GM06990 (cell line): ENCODE measurements around the gene GCK.

Source experiments
- DNase-seq: peaks from one replicate; pipeline ENCODE4 v3.0.0-alpha.2; 2011; ENCODE audit not compliant: insufficient read length; ENCODE audit errors: extremely low read depth
- H3K27me3 ChIP-seq: replicated peaks from 2 replicates; pipeline ENCODE4 v1.6.0; 2011; ENCODE audit warnings: low read length; ENCODE audit not compliant: control insufficient read depth, insufficient read depth
- H3K36me3 ChIP-seq: 2 replicates; pipeline ENCODE4 v1.5.1; 2011; ENCODE audit warnings: low read length; ENCODE audit not compliant: control insufficient read depth, insufficient read depth
- H3K4me3 ChIP-seq: replicated peaks from 2 replicates; pipeline ENCODE4 v1.5.1; 2011; ENCODE audit warnings: low read depth, mild to moderate bottlenecking, control low read depth, low read length
- TF ChIP-seq, protein P1 (sequence below): IDR thresholded peaks from 2 replicates; pipeline ENCODE4 v1.5.1; 2011; ENCODE audit warnings: low read length, control low read depth, mild to moderate bottlenecking, inconsistent platforms; ENCODE audit not compliant: insufficient read depth, poor library complexity, severe bottlenecking

The GCK gene

DNA sequence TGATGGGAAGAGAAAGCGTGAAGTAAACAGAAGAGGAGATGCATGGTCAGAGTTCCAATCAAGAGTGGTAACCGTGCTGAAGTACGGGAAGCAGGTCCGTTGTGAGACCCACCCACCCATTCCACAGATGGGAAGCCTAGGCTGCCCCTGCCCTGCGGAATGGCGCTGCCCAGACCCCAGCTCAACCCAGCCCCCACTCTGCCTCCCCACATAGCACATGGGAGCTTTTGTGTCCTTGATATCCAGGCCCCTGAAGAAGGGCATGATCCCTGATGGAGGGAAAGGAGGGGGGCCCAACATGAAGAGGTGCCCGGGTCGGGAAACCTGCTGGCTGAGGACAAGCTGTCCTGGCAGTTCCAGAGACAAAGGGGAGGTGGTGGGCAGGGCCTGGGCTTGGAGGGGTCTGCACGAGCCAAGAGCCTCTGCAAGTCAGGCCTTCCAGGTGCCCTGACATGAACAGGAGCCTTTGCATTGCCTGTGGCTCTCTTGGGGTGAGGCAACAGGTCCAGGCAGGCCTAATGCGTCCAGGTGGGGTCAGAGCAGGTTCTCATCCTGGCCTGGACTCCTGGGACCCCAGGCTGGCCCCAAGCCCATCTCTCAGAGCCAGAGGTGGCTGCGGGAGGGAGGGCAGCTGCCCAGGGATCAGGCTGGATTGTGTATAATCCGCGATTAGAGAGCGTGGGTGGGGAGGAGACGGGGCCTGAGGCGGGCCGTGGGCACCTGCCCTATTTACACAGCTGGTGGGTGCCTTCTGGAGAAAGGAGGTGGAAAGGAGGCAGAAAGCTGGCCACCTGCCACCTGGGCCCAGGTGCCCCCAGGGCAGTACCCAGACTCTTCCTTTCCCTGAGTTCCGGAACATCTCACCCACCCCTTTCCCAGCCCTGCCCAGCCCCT, 35.1 kb upstream of the GCK start:
- TF ChIP-seq, protein P1, sequence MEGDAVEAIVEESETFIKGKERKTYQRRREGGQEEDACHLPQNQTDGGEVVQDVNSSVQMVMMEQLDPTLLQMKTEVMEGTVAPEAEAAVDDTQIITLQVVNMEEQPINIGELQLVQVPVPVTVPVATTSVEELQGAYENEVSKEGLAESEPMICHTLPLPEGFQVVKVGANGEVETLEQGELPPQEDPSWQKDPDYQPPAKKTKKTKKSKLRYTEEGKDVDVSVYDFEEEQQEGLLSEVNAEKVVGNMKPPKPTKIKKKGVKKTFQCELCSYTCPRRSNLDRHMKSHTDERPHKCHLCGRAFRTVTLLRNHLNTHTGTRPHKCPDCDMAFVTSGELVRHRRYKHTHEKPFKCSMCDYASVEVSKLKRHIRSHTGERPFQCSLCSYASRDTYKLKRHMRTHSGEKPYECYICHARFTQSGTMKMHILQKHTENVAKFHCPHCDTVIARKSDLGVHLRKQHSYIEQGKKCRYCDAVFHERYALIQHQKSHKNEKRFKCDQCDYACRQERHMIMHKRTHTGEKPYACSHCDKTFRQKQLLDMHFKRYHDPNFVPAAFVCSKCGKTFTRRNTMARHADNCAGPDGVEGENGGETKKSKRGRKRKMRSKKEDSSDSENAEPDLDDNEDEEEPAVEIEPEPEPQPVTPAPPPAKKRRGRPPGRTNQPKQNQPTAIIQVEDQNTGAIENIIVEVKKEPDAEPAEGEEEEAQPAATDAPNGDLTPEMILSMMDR: no peak
- H3K4me3 ChIP-seq: no peak overlapping the region
- H3K36me3 ChIP-seq: no peaks in the 10 kb centered on the region
- DNase-seq: no peak
- no peaks in the 10 kb centered on the region; the same call in 1 of the 2 replicates for H3K27me3 ChIP-seq

DNA sequence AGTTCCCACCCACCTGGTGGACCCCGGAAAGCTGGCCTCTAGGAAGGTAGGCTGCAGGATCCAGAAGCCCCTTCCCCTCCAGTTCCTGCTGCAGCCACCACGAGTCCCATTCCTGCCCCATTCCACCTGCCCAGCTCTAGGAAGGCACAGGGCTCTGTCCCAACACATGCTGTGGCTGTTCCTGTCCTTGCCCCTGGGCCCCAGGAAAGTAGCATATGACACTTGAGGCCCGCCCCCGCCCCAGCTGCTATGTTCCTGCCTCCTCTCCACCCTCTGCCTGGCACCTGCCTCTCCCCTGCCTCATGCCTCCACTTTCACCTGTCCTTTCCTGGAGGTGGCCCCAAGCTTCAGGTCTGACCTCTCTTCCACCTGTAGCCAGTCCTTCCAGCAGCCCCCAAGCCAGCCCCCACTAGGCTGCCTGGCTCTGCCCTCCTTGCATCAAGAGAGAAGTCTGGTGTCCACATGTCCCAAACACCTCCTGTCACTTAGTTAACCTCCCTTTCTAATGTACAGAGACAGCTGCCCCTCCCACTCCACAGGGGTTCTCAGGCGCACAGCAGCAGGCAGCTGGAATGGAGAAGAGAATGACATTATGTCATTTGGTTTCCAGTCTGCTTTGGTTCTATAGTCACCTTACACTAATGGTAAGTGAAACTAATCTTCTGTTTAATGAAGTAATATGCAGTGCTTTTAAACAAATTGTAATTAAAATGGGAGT, 34.3 kb upstream of the GCK start:
- TF ChIP-seq, protein P1: no peak
- Histone ChIP-seq H3K36me3 (no peaks in the 10 kb centered on the region), H3K4me3 (no peak overlapping the region), H3K27me3 (no peaks in the 10 kb centered on the region; the same call in 1 of the 2 replicates)
- DNase-seq: no peak

DNA sequence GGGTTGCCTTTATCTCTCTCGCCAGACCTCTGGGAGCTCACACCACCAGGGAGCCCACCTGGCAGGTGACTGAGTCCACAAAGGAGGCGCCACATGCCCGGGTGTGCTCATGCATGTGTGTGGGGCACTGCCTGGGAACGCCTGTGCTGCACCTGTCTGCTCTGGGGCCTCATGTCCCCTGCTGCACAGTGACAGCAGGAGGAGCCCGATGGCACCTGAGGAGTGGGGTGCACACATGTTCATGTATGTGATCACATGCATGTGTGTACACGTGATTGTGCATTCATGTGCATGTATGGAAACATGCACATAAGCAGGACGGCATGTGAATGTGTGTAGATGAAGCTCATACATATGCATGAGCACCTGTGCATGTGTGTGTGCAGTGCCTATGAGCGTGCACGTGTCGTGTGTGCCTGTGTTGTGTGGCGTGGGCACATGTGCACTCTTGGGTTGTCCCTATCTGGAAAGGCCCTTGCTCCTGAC, 33.6 kb upstream of the GCK start:
- Histone ChIP-seq H3K27me3 (no peaks in the 10 kb centered on the region; the same call in 1 of the 2 replicates), H3K36me3 (no peaks in the 10 kb centered on the region), H3K4me3 (no peak overlapping the region)
- TF ChIP-seq, protein P1: no peak
- no peak for DNase-seq

DNA sequence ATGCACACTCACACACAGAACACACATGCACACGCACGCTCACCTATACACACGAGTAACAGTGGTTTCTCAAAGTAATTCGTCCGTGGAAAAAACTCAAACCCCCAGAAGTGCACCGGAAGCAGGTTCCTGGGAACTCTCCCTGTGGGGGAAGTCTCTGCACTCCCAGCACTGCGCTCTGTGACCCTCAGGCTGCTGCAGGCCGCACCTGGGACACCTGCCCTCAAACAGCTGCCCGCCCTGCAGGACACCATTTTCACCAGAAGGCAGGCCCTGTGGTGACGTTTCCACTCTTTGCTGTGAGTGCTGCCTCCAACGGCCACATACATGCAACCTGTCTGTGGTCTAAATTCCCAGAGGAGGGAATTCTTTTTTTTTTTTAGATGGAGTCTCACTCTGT, 32.8 kb upstream of the GCK start:
- no peak for DNase-seq
- no peak overlapping the region for H3K4me3 ChIP-seq
- TF ChIP-seq, protein P1: no peak

DNA sequence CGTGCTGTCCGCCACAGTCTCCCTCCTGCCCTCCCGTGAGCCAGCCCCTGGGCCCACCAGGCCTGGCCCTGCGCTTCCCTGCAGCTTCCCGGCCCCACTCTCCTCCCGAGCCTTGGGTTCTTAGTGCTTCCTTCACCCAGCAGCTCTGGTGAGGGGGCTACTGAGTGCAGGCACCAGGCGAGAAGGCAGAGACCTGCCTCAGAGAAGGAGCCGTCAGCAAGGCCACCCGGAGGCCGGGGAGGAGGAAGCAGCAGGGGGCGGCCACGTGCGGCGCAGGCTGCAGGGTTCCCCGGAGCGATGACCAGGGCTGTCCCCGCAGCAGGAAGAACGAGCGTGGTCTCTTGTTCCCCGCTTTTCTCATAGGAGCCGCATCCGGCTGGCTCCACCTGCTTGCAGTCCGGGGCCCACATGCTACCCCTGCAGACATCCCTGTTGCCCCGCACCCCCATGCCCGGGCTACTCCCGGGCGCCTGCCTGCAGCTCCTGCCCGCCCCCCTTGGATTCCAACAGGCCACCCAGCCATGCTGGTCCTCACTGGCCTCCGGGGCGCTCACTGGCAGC, 32.1 kb upstream of the GCK start:
- DNase-seq: no peak
- Histone ChIP-seq H3K4me3 (no peak overlapping the region), H3K27me3 (no peaks in the 10 kb centered on the region; the same call in 1 of the 2 replicates), H3K36me3 (no peaks in the 10 kb centered on the region)
- TF ChIP-seq, protein P1: no peak

More for the DNA sequence above, 32.8 kb upstream of the GCK start:
- Histone ChIP-seq H3K27me3 (no peaks in the 10 kb centered on the region; the same call in 1 of the 2 replicates), H3K36me3 (no peaks in the 10 kb centered on the region)
